GM18517 (cell line): ENCODE results near the gene LYSMD4.
A peak's percentile ranks its signal among the peaks of the same experiment; 100 is the strongest.

Source experiments
- ATAC-seq: cut with Tn5 transposase; IDR thresholded peaks from one replicate; pipeline ENCODE4 v1.9.1; 2021; ENCODE audit warnings: mild to moderate bottlenecking, moderate library complexity; ENCODE audit not compliant: unreplicated experiment

The LYSMD4 gene

DNA sequence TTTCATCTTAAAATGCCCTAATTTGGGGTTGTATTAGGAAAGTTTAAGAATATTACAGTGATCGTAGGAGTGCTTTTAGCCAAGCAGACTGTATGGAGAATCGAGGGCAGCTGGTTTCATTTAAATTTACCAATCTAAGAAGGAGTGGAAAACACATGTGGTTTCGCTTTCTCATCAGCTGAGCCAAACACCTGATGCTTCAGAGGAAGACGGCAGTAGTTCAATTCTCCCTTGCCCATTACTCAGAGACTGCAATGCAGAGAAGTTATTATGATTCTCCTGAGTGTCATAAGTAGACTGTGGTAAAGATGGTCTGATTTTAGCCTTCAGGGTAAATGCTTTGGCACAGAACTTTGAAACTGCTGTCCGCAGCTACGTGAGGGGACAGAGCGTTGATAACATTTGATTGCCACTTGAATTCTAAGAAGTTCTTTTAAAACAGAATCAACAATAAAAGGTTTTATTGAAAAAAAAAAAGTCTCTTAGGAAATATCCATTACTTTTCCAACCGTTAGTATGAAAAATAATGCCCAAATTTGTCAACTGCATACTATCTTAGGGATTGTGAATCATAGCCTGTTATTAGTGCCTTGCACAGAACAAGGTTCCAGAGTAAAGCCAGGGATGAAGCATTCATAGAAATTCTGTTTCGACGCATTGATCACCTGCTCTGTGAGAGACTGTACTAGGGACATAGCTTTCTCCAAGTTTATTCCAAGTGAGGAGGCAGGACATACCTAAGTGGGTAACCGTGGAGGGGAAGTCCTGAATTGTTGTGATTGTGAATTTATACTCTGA, 25.6 kb downstream of the LYSMD4 start:
- ATAC-seq = no peak

DNA sequence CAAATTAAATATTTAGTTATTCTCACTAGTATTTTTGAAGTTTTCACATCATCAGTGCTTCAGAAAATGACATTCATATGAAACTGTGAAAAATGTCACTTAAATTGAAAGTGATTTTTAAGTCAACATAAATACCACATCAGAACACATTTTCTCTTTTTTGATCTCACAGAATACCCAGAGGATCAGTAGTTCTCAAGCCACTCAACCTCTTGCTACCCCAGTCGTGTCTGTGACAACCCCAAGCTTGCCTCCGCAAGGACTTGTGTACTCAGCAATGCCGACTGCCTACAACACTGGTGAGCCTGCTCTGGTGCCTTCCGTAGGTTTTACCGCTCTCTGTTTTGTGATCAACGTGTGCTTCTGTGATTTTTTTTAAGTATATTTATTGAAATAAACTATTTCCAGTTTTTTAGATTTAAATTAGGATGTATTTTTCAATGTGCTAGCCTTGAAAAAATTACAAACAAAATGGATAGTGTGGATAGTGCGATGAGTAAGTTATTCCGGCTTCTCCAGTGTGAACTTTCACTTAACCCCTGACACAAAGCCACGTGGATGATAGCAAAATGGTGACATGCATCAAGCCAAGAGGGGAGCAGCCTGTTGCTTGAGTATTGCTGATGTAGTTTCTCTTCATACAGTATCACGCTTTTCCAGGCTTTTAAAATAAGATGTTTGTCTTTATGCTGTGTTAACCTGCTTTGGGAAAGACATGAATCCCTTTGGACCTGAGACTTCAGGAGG, 26.5 kb downstream of the LYSMD4 start:
- ATAC-seq = no peak

DNA sequence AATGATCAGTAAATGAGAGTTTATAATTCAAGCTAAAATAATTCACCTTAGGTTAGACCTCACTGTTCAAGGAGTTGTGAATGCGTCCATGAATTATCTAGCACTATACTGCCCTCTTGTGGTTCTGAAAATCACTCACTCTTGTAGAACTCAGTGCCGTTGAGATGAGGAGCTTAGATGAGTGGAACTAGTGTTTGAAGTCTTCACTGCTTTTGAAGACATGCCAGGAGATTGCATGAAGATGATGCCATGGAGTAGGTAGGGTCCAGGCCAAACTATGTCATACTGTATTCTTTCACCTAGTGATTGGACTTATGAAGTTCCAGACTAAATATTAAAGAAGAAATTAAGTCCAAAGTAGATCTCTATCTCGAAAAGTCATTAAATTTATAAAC, 28.8 kb downstream of the LYSMD4 start:
- peak; percentile 80 for ATAC-seq

DNA sequence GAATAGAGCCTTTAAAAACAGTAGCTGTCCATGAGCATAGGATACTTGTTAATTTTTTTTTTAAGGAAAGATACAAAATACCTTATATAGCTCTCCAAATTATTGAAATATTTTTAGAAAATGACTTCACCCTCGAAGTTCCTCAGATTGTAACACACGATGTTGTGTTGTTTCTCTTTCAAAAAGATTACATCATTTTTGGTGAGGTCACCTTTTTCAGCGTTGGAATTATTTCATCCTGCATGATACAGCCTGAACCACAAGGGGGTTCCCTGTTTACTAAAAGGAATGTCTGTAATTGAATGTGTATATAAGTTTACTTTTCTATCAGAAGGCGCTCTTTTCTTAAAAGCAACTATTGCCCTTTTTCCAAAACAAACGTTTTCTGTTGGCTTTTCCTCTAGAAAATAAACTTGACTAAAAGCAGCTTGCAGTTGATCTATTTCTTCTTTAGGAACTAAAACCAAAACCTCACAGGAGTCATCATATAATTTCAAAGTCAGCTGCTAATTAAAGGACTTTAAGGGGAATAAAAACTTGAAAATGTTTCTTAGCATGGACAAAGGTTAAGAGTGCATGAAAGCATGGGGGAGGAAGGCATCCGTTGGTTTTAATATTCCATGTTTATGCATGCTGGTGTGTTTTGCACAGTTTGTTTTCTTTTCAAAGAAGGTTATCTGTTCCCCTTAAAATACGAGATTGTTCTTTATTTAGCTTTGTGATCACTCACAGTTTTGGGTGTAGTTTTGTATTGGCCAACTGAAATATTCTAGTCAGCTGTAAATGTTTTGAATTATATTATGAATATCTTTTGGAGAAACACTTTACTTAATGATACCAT, 29.4 kb downstream of the LYSMD4 start:
- ATAC-seq = peak; percentile 65

DNA sequence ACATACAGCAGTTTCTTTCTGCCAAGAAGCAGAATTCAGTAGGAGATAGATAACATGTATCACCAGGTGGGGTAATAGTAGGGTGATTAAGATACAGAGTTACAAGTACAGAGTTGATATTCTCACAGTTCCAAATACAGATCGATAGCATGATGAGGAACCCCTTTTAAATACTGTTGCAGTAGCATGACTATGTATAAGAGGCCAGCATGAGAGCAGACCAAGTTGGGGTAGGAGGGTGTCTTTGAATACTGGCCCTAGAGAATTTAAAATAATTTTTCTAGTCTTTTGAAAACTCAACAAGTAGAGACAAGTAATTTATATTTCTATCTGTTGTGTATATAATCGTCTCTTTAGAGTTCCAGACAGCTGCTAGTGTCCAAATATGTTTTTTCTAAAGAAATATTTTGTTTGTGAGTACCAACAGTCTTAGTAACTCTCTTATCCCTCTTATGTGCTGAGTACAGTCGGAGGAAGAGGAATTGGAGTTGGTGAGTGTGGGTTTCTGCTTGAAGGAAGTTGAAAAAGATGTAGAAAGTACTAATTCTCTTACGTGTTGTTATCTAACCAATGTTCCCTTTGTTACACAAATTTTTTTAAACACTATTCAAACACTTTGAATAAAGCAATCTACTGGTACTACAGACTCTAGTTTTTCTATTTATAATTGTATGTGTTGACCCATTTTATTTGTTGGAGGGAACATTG, 30.2 kb downstream of the LYSMD4 start:
- ATAC-seq = no peak

DNA sequence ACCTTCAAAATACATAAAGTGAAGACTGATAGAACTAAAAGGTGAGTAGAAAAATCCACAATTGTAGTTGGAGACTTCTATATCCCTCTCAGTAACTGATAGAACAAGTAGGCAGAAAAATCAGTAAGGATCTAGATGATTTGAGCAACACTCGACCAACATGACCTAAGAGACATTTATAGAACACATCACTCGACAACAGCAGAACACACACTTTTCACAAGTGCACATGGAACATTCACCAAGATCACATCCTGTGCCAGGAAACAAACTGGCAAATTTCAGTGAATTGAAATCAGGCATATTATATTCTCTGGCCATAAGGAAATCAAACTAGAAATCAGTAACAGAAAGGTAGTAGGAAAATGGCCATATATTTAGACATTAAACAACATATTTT, 37.1 kb downstream of the LYSMD4 start:
- ATAC-seq = no peak

DNA sequence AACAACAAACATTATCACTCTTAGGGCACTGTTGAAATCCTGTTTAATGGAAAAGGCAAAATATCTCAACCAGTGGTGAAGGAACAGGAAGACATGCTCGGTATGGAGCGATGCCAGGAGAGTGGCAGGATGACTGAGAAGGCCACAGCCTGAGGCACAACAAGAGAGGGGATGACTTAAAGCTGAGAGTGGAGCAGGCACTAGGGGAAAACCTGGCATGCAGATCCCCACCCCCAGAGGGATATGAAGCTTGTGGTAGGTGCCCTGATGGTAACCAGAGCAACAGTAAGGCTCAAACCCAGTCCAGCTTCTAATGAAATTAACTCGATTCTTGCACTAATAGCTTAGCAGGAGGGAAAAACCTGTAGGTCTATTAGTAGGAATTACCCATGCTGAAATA, 40.4 kb downstream of the LYSMD4 start:
- ATAC-seq = no peak

DNA sequence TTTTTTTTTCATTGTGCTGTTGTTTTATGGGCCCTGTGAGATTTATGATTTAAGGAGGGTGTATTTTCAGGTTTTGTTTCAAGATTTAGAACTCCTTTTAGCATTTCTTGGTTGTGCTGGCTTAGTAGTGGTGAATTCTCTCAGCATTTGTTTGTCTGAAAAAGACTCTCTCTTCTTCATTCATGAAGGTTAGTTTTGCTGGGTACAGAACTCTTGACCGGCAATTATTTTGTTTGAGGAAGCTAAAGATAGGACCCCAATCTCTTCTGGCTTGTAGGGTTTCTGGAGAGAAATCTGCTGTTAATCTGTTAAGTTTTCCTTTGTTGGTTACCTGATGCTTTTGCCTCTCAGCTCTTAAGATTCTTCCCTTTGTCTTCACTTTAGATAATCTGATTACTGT, 46.9 kb downstream of the LYSMD4 start:
- no peak for ATAC-seq

DNA sequence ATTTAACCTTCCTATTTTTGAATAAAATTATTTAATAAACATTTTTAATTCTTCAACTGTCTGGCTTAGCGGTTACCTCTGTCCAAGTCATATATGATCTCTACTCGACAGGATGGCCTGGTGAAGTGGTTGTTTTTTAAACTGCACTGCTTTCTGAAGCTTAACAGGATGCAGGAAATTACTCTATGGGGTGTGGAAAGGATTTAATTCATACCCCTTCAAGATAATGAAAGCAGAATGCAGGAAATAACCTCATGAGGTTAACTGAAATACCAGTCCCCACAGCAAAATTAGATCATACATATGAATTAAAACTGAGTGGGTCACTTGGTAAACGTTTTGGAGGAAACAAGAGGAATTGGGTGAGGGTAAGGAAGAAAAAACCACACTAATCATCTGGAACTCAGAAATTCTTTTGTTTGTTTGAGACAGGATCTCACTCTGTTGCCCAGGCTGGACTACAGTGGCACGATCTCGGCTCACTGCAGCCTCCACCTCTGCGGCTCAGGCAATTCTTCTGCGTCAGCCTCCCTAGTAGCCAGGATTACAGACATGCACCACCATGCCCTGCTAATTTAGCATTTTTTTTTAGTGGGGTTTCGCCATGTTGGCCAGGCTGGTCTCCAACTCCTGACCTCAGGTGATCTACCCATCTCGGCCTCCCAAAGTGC, 50.1 kb downstream of the LYSMD4 start:
- no peak for ATAC-seq

DNA sequence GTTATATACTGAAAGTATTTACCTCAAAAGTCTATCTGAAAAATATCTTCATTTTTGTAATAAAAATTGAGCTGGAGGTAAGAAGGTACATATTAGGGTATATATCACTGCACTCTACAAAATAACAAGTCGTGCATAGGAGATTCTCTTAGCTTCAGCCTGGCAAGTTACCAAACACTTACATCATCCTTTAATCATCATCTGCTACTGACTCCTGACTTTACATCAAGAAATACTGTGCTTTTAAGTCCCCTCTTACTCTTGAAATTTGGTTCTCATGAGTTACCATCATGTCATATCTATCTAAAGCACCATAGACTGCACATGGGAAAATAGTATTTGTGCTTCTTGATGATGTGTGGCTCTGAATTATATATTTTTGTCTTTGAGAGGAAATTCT, 50.8 kb downstream of the LYSMD4 start:
- no peak for ATAC-seq

DNA sequence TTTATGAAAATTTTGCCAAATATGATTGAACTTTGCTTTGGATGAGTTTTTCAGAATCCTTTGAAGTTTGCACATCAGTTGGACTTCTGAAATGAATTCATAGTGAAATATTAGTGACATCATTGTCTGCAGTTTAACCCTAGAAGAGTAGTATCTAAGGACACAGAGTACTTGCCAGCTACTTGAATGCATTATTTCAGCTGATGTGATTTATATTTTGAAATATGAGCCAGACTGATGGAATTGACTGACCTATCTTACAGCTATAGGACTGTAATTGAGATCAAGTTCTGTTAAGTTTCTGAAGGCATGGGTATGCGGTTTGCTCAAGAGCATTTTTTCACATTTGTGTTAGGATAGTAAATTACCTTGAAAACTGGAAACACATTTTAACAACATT, 51.2 kb downstream of the LYSMD4 start:
- ATAC-seq = no peak

DNA sequence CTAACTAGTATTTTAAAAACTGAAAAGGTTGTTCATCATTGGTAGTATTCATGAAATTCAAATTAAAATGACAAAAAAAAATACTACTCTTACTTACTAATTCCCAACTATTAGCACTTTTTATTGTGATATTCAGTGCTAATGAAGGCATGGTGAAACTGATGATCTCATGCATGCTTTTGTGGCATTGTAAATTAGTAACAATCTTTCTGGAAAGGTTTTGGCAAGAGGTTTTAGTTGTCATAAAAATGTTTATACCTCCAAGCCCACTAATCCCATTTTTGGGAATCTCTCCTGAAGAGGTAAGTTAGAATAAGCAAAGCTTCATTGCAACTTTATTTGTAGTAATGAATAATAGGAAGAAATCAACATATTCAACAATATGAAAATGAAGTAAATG, 53.0 kb downstream of the LYSMD4 start:
- no peak for ATAC-seq

DNA sequence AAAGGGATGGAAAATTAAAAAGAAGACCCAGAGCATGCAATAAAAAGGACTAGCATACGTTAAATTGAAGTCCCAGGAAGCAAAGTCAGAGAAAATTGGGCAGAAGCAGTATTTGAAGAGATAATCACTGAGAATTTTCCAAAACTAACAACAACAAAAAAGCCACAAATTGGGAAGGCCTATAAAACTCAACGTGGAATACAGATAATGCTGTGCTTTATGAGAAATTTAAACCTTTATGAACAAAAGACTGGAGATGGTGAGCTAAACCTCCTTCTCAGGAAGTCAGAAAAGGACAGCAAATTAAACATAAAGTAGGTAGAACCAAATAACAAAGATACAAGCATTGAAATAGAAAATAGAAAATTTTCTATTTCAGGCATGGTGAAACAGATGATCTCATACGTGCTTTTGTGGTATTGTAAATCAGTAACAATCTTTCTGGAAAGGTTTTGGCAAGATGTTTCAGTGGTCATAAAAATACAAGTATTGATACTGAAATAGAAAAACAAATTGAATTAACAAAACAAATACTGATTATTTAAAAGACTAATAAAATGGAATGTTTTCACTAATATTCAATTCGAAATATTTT, 55.6 kb downstream of the LYSMD4 start:
- peak; percentile 80 for ATAC-seq
